Panc1 (cell line): ENCODE measurements around the gene SUCLG2.

ENCODE experiments used
- CTCF ChIP-seq: fragments of 450-650 bp; IDR thresholded peaks from 2 replicates; pipeline ENCODE4 v1.5.1; 2017; ENCODE audit warnings: mild to moderate bottlenecking
- POLR2AphosphoS5 ChIP-seq: IDR thresholded peaks from 2 replicates; pipeline ENCODE4 v1.6.1; 2012; ENCODE audit warnings: mild to moderate bottlenecking, low read depth, low read length, moderate library complexity
- REST ChIP-seq, 2 experiments: IDR thresholded peaks; 2 replicates each; pipeline ENCODE4 v1.6.1; 2011 to 2012; ENCODE audit warnings: low read depth in 2 of 2, control low read depth in 1 of 2, low read length in 1 of 2, mild to moderate bottlenecking in 1 of 2, moderate library complexity in 1 of 2; ENCODE audit not compliant: insufficient read depth in 1 of 2
- TCF7L2 ChIP-seq: IDR thresholded peaks from 2 replicates; pipeline ENCODE4 v1.6.1; 2011; ENCODE audit warnings: mild to moderate bottlenecking, low read depth, low read length, inconsistent platforms

GRCh38 chr3:67419218-67419529, 235.2 kb downstream of the SUCLG2 start:
- TF ChIP-seq CTCF, result no peak
- no peak for TF ChIP-seq REST (IDR thresholded peaks at IDR 0.05; ENCODE audit: insufficient read depth in 1 of 2, low read depth in 2 of 2, low read length in 1 of 2)
- no peak for TF ChIP-seq POLR2AphosphoS5
- no peak for TF ChIP-seq TCF7L2
